CD14-positive monocyte (primary cell): ENCODE results near the gene DNAH10. TPM values are rescaled to one million over a fixed set of nuclear protein-coding genes. Genes with fewer than 3 reads are reported as not detected.

Source experiments
- DNase-seq, 3 donors: peaks; one replicate each; pipeline ENCODE4 v3.0.0-alpha.2; 2011 to 2022
- H2AFZ ChIP-seq: 2 replicates; pipeline ENCODE4 v1.6.0; 2012; ENCODE audit warnings: mild to moderate bottlenecking, low read depth, low read length, inconsistent platforms; ENCODE audit not compliant: insufficient read depth, poor library complexity, severe bottlenecking
- H3K27ac ChIP-seq, 2 donors: 1 replicate in 1 of 2; 2 replicates in 1 of 2; pipeline ENCODE4 v1.5.1; 2012 to 2013; ENCODE audit warnings: low read length in 2 of 2, control low read depth in 1 of 2, inconsistent platforms in 1 of 2, low read depth in 1 of 2, mild to moderate bottlenecking in 1 of 2
- H3K27me3 ChIP-seq, 2 donors: one replicate each; pipeline versions ENCODE4 v1.6.0 to v1.6.1; 2011 to 2013; ENCODE audit warnings: low read length in 2 of 2; ENCODE audit not compliant: control insufficient read depth in 2 of 2, insufficient read depth in 2 of 2
- H3K36me3 ChIP-seq, 2 donors: replicated peaks in 1 of 2; 1 replicate in 1 of 2; 2 replicates in 1 of 2; pipeline versions ENCODE4 v1.5.1 to v1.6.1; 2012 to 2013; ENCODE audit warnings: low read length in 2 of 2, control low read depth in 1 of 2, inconsistent platforms in 1 of 2, mild to moderate bottlenecking in 1 of 2; ENCODE audit not compliant: insufficient read depth in 2 of 2, control insufficient read depth in 1 of 2
- H3K4me1 ChIP-seq, 2 donors: 1 replicate in 1 of 2; 2 replicates in 1 of 2; pipeline versions ENCODE4 v1.5.1 to v1.6.1; 2012 to 2013; ENCODE audit warnings: low read length in 2 of 2, control low read depth in 1 of 2, inconsistent platforms in 1 of 2, mild to moderate bottlenecking in 1 of 2, moderate library complexity in 1 of 2; ENCODE audit not compliant: insufficient read depth in 2 of 2, control insufficient read depth in 1 of 2
- H3K4me2 ChIP-seq: replicated peaks from 2 replicates; pipeline ENCODE3; 2012; ENCODE audit warnings: low read length, moderate library complexity, mild to moderate bottlenecking; ENCODE audit not compliant: poor library complexity, severe bottlenecking; ENCODE audit errors: extremely low read depth
- H3K4me3 ChIP-seq, 3 experiments: fragments of 200-600 bp in 1 of 3; sonication (generic) in 1 of 3; replicated peaks in 1 of 3; 1 replicate in 2 of 3; 2 replicates in 1 of 3; pipeline ENCODE4 v1.5.1; 2011 to 2013; ENCODE audit warnings: low read length in 3 of 3, mild to moderate bottlenecking in 3 of 3, control low read depth in 2 of 3, low read depth in 2 of 3, inconsistent platforms in 1 of 3, moderate library complexity in 1 of 3
- H3K79me2 ChIP-seq: 2 replicates; pipeline ENCODE4 v1.6.0; 2012; ENCODE audit warnings: mild to moderate bottlenecking, control low read depth, inconsistent platforms, low read length, moderate library complexity; ENCODE audit not compliant: insufficient read depth
- H3K9ac ChIP-seq: 2 replicates; pipeline ENCODE4 v1.6.0; 2017; ENCODE audit warnings: low read length, mild to moderate bottlenecking; ENCODE audit not compliant: insufficient read depth, poor library complexity, severe bottlenecking
- H3K9me3 ChIP-seq, 2 donors: replicated peaks in 1 of 2; 1 replicate in 1 of 2; 2 replicates in 1 of 2; pipeline versions ENCODE4 v1.5.1 to v1.6.1; 2012 to 2013; ENCODE audit warnings: low read length in 2 of 2, control low read depth in 1 of 2; ENCODE audit not compliant: control insufficient read depth in 1 of 2, insufficient read depth in 1 of 2
- H4K20me1 ChIP-seq: 2 replicates; pipeline ENCODE4 v1.6.0; 2012; ENCODE audit warnings: mild to moderate bottlenecking, low read length, control low read depth, moderate library complexity; ENCODE audit not compliant: insufficient read depth
- H3K27ac Mint-ChIP-seq, 7 donors: one replicate each; pipeline ENCODE4 v1.8.0; 2020; ENCODE audit warnings: mild to moderate bottlenecking in 7 of 7, mixed read lengths in 7 of 7, moderate library complexity in 6 of 7, inconsistent platforms in 2 of 7
- H3K27me3 Mint-ChIP-seq, 3 donors: one replicate each; pipeline ENCODE4 v1.8.0; 2021 to 2022; ENCODE audit warnings: low read depth in 3 of 3, mild to moderate bottlenecking in 3 of 3, mixed read lengths in 3 of 3, moderate library complexity in 3 of 3, inconsistent platforms in 1 of 3
- H3K36me3 Mint-ChIP-seq, 2 donors: one replicate each; pipeline ENCODE4 v1.8.0; 2020; ENCODE audit warnings: mixed read lengths in 2 of 2, inconsistent platforms in 1 of 2, mild to moderate bottlenecking in 1 of 2
- H3K4me1 Mint-ChIP-seq: one replicate; pipeline ENCODE4 v1.8.0; 2020; ENCODE audit warnings: mild to moderate bottlenecking, mixed read lengths
- H3K4me3 Mint-ChIP-seq, 2 donors: one replicate each; pipeline ENCODE4 v1.8.0; 2020; ENCODE audit warnings: mild to moderate bottlenecking in 2 of 2, mixed read lengths in 2 of 2, moderate library complexity in 1 of 2
- H3K9me3 Mint-ChIP-seq, 7 donors: one replicate each; pipeline ENCODE4 v1.8.0; 2020 to 2022; ENCODE audit warnings: mixed read lengths in 7 of 7, mild to moderate bottlenecking in 6 of 7, moderate library complexity in 6 of 7, inconsistent platforms in 2 of 7
- CTCF ChIP-seq: fragments of 200-600 bp; IDR thresholded peaks from one replicate; pipeline ENCODE4 v1.8.0; 2022; ENCODE audit warnings: antibody characterized with exemption, mild to moderate bottlenecking
- WGBS: methylation state at CpG from one replicate; pipeline ENCODE4 v1.1.5; 2013; ENCODE audit warnings: missing lambda C conversion rate; ENCODE audit not compliant: insufficient coverage; 5-methylcytosine and 5-hydroxymethylcytosine counted together
- intact Hi-C, 2 donors: fragments of 100-400 bp; cut with micrococcal nuclease; formaldehyde crosslinking; loops; one replicate each; pipeline versions ENCODE4 v1.15.0 to v1.15.1; 2023
- polyA plus RNA-seq, 3 donors: library from polyadenylated mRNA; depleted of rRNA in 1 of 3; unstranded in 2 of 3; stranded (reverse) in 1 of 3; fragments of 300-500 nt in 2 of 3; fragments of >200 nt in 1 of 3; fragmentation: Illumina TruSeq in 2 of 3; gene quantifications; 1 replicate in 2 of 3; 2 replicates in 1 of 3; pipeline ENCODE4 v1.2.3, GENCODE V29; 2012 to 2021

The DNAH10 gene
- polyA plus RNA-seq, 3 donors, result not detected

- H4K20me1 ChIP-seq, result no peaks in the 10 kb centered on the region
- peaks cover 11 to 19% (median 19%) of the 10 kb centered on the region in 3 donors for H3K27me3 Mint-ChIP-seq
- peak overlapping the region; percentile 46 to 84 (median 75) for H3K4me3 ChIP-seq
- intact Hi-C loops, result no loop called here
- H3K9me3 ChIP-seq, result no peaks in the 10 kb centered on the region
- 32% methylated on average over 7 of the region's 10 CpGs for WGBS
- no peak overlapping the region for H3K27ac ChIP-seq
- DNase-seq, result no peak
- H3K4me1 ChIP-seq, result peaks cover 12 to 20% of the 10 kb centered on the region in 2 donors
- H2AFZ ChIP-seq, result peak overlapping the region; percentile 83
- peak overlapping the region; percentile 90 for H3K4me2 ChIP-seq
- H3K36me3 Mint-ChIP-seq, result peaks cover 7 to 16% of the 10 kb centered on the region in 2 donors
- peaks cover 13 to 18% of the 10 kb centered on the region in 2 donors for H3K27me3 ChIP-seq
- peak overlapping the region in 6 of 7 donors; percentile 51 to 73 (median 60) for H3K27ac Mint-ChIP-seq
- H3K79me2 ChIP-seq, result no peaks in the 10 kb centered on the region
- H3K9me3 Mint-ChIP-seq, result peaks cover 0 to 7% (median 1%) of the 10 kb centered on the region in 7 donors
- H3K9ac ChIP-seq, result peak overlapping the region; percentile 62
- peaks cover 12% of the 10 kb centered on the region for H3K4me1 Mint-ChIP-seq
- no peak for TF ChIP-seq CTCF
- peak overlapping the region; percentile 83 to 92 for H3K4me3 Mint-ChIP-seq
- H3K36me3 ChIP-seq, result peaks cover 0 to 5% of the 10 kb centered on the region in 2 donors
These were observed 209.3 kb downstream of the DNAH10 start for GRCh38 chr12:123971449-123971769.

GRCh38 chr12:123971770-123972456, 209.8 kb downstream of the DNAH10 start:
- peaks cover 11 to 19% (median 19%) of the 10 kb centered on the region in 3 donors for H3K27me3 Mint-ChIP-seq
- DNase-seq, result peak in 1 of 3 donors; percentile 7
- H3K9ac ChIP-seq, result peak overlapping the region; percentile 62
- H3K4me3 Mint-ChIP-seq, result peak overlapping the region; percentile 83 to 92
- peaks cover 0 to 7% of the 10 kb centered on the region in 2 donors for H3K36me3 ChIP-seq
- H4K20me1 ChIP-seq, result no peaks in the 10 kb centered on the region
- peaks cover 12 to 20% of the 10 kb centered on the region in 2 donors for H3K4me1 ChIP-seq
- H3K27ac Mint-ChIP-seq, result peak overlapping the region in 6 of 7 donors; percentile 51 to 73 (median 60)
- peak overlapping the region; percentile 46 to 84 (median 75) for H3K4me3 ChIP-seq
- no peak for TF ChIP-seq CTCF
- under 1% methylated on average over 40 of the region's 55 CpGs for WGBS
- H3K36me3 Mint-ChIP-seq, result peaks cover 9 to 17% of the 10 kb centered on the region in 2 donors
- H3K9me3 ChIP-seq, result no peaks in the 10 kb centered on the region
- intact Hi-C loops, result no loop called here
- H3K4me2 ChIP-seq, result peak overlapping the region; percentile 90
- H2AFZ ChIP-seq, result peak overlapping the region; percentile 83
- peaks cover 13 to 18% of the 10 kb centered on the region in 2 donors for H3K27me3 ChIP-seq
- peaks cover 0 to 7% (median 1%) of the 10 kb centered on the region in 7 donors for H3K9me3 Mint-ChIP-seq
- H3K4me1 Mint-ChIP-seq, result peaks cover 12% of the 10 kb centered on the region
- H3K27ac ChIP-seq, result no peak overlapping the region
- no peaks in the 10 kb centered on the region for H3K79me2 ChIP-seq
